Tibial artery (tissue), 4 donors: ENCODE results near the gene TRIM9.
A peak's percentile ranks its signal among the peaks of the same experiment; 100 is the strongest.

Source experiments
- DNase-seq, 2 donors: peaks; one replicate each; pipeline ENCODE4 v3.0.0-alpha.2; 2019
- H3K27ac ChIP-seq, 2 donors: fragments of 200-600 bp; sonication (generic) in 1 of 2; 1 replicate in 1 of 2; 2 replicates in 1 of 2; pipeline ENCODE4 v1.5.1; 2018 to 2019; ENCODE audit warnings: mild to moderate bottlenecking in 1 of 2
- H3K27me3 ChIP-seq, 2 donors: fragments of 200-600 bp; sonication (generic) in 1 of 2; one replicate each; pipeline versions ENCODE4 v1.5.1 to v1.6.0; 2016 to 2019
- H3K36me3 ChIP-seq, 3 donors: fragments of 200-600 bp; sonication (generic) in 2 of 3; one replicate each; pipeline ENCODE4 v1.5.1; 2016 to 2019; ENCODE audit warnings: mild to moderate bottlenecking in 2 of 3
- H3K4me1 ChIP-seq, 4 donors: fragments of 200-600 bp; sonication (generic) in 2 of 4; 1 replicate in 3 of 4; 2 replicates in 1 of 4; pipeline ENCODE4 v1.5.1; 2016 to 2019
- H3K4me3 ChIP-seq, 2 donors: fragments of 200-600 bp; sonication (generic) in 1 of 2; 1 replicate in 1 of 2; 2 replicates in 1 of 2; pipeline ENCODE4 v1.5.1; 2018 to 2019; ENCODE audit warnings: mild to moderate bottlenecking in 2 of 2
- H3K9me3 ChIP-seq, 3 donors: fragments of 200-600 bp; sonication (generic) in 1 of 3; one replicate each; pipeline ENCODE4 v1.5.1; 2016 to 2019
- intact Hi-C: fragments of 100-400 bp; cut with DNase I; formaldehyde crosslinking; loops from one replicate; pipeline ENCODE4 v1.15.0; 2023; ENCODE audit warnings: low total_unique reads
- TF ChIP-seq, protein P1 (sequence below), 2 experiments: fragments of 200-600 bp in 1 of 2; fragments of 450-650 bp in 1 of 2; IDR thresholded peaks; one replicate each; pipeline ENCODE4 v1.5.1; 2017 to 2019; ENCODE audit warnings: antibody characterized with exemption in 2 of 2, mild to moderate bottlenecking in 1 of 2, moderate library complexity in 1 of 2

TRIM9 gene

DNA sequence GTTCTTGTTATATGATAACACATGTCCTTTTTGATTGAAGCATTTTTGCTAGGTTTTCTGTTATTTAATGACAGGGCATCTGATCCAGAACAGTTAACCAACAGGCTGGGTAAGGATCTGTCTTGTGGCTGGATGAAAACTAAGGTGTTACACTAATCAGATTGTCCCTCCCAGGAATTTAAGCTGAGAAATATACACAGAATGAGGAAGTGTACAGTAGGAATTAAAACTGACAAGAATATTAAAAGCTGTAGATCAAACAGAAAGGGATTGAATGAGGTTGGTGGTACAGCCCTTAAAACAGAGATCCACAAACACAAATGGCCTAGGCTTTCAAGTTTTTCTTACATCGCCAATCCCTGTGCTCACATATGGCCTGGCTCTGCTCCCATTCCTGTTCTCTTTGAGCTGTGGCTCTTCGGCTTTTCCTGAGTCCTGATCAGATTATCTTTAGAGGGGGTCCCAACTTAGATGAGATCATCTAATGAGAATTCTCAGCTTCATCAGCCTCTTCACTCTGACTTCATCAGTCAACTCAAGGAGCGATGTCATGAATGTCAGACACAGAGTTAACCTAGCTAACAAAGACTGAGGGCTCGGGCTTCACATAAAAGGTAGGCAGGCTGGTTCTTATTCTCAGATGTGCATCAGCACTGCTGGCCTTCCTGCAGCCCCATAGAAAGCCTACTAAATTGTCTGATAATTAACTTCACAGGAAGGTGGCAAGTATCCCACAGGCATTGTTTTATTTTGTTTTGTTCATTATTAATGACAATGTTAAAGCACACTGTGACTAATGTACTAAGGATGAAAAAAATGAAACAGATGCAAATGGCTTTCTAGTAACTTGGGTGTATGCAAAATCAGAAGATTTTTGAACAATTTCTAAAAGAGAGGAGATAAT lies 162.1 kb downstream of the TRIM9 start:
- no peaks in the 10 kb centered on the region for H3K27me3 ChIP-seq
- TF ChIP-seq, protein P1, sequence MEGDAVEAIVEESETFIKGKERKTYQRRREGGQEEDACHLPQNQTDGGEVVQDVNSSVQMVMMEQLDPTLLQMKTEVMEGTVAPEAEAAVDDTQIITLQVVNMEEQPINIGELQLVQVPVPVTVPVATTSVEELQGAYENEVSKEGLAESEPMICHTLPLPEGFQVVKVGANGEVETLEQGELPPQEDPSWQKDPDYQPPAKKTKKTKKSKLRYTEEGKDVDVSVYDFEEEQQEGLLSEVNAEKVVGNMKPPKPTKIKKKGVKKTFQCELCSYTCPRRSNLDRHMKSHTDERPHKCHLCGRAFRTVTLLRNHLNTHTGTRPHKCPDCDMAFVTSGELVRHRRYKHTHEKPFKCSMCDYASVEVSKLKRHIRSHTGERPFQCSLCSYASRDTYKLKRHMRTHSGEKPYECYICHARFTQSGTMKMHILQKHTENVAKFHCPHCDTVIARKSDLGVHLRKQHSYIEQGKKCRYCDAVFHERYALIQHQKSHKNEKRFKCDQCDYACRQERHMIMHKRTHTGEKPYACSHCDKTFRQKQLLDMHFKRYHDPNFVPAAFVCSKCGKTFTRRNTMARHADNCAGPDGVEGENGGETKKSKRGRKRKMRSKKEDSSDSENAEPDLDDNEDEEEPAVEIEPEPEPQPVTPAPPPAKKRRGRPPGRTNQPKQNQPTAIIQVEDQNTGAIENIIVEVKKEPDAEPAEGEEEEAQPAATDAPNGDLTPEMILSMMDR (IDR thresholded peaks at IDR 0.05), result no peak
- peaks cover 24 to 75% (median 45%) of the 10 kb centered on the region in 3 donors for H3K36me3 ChIP-seq
- H3K4me1 ChIP-seq, result no peaks in the 10 kb centered on the region
- H3K4me3 ChIP-seq, result no peak overlapping the region
- no peak for DNase-seq
- no peak overlapping the region for H3K27ac ChIP-seq
- intact Hi-C loops, result no loop called here
- H3K9me3 ChIP-seq, result no peaks in the 10 kb centered on the region

DNA sequence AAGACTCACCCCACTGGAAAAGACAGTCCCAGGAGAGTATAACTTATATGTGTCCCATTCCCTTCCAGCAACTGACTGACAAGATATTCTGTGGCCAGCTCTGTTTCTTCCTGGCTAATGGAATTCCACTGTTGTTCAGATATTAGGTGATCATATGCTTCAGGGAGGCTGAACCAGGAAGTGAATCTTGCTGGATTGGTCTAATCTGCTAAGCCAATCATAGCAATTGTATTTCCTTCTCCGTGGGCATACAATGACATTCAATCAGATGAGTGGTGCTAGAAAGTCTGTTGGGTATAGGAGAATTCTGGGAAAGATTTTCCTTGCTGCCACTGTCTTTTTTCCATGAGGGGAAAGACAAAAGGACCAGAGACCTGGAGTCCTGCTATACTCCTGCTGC lies 162.7 kb downstream of the TRIM9 start:
- H3K36me3 ChIP-seq, result peaks cover 24 to 80% (median 47%) of the 10 kb centered on the region in 3 donors
- H3K4me3 ChIP-seq, result no peak overlapping the region
- DNase-seq, result no peak
- H3K9me3 ChIP-seq, result no peaks in the 10 kb centered on the region
- intact Hi-C loops, result no loop called here
- H3K4me1 ChIP-seq, result no peaks in the 10 kb centered on the region
- no peaks in the 10 kb centered on the region for H3K27me3 ChIP-seq
- TF ChIP-seq, protein P1 (IDR thresholded peaks at IDR 0.05), result no peak
- H3K27ac ChIP-seq, result no peak overlapping the region

DNA sequence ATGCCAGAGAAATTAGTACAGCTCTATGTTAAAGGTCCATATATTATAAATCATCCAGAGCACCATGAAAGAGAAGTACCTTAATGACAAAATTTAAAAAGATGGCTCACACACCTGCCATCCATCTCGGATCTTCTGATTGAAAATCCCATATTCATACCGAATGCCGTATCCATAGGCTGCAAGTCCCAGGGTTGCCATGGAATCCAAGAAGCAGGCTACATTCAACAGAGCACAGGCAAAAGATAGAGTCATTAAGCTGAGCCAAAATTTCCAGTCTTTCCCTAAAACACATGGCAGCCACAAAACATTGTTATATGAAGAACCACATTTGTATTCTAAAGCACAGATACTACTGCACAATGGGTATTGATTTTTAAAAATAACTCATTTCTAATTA lies 163.3 kb downstream of the TRIM9 start:
- Histone ChIP-seq H3K36me3 (peaks cover 24 to 78% (median 47%) of the 10 kb centered on the region in 3 donors), H3K27ac (no peak overlapping the region), H3K27me3 (no peaks in the 10 kb centered on the region), H3K9me3 (no peaks in the 10 kb centered on the region), H3K4me3 (no peak overlapping the region), H3K4me1 (no peaks in the 10 kb centered on the region)
- no peak for DNase-seq
- TF ChIP-seq, protein P1 (IDR thresholded peaks at IDR 0.05), result no peak
- intact Hi-C loops, result no loop called here

DNA sequence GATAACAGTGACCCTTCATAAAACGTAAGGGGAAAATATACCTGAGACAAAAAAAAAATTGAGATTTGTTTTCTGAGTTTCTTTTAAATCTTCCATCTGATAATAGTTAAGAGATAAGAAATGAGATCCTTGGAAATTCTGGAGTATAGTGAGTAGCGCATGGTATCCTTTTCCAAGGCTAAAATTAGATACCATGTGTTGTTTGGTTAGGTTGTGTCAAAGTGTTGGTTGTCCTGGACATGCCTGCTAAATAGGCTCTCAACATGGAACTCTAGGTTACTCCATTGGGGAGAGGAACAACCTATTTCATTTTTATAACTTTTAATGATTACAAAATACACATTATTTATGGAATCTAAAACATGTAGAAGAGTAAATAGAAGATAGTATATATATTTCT lies 165.4 kb downstream of the TRIM9 start:
- DNase-seq, result no peak
- no peaks in the 10 kb centered on the region for H3K9me3 ChIP-seq
- TF ChIP-seq, protein P1 (IDR thresholded peaks at IDR 0.05), result no peak
- intact Hi-C loops, result no loop called here
- H3K27me3 ChIP-seq, result no peaks in the 10 kb centered on the region
- H3K27ac ChIP-seq, result no peak overlapping the region
- H3K4me3 ChIP-seq, result no peak overlapping the region
- H3K36me3 ChIP-seq, result peaks cover 24 to 61% (median 34%) of the 10 kb centered on the region in 3 donors
- no peaks in the 10 kb centered on the region for H3K4me1 ChIP-seq

- DNase-seq, result peak in 1 of 2 donors; percentile 33
- H3K36me3 ChIP-seq, result peaks cover 24 to 62% (median 39%) of the 10 kb centered on the region in 3 donors
Measured at GRCh38 chr14:50928002-50928635, 166.8 kb downstream of the TRIM9 start.

More at GRCh38 chr14:50928002-50928635, 166.8 kb downstream of the TRIM9 start:
- TF ChIP-seq, protein P1 (IDR thresholded peaks at IDR 0.05), result no peak
- no peak overlapping the region for H3K4me3 ChIP-seq
- no peaks in the 10 kb centered on the region for H3K27me3 ChIP-seq
- intact Hi-C loops, result no loop called here
- H3K27ac ChIP-seq, result no peak overlapping the region
- no peaks in the 10 kb centered on the region for H3K4me1 ChIP-seq
- H3K9me3 ChIP-seq, result no peaks in the 10 kb centered on the region
